Mucosa of descending colon (tissue), 3 donors: ENCODE measurements around the gene SRSF5. TPM values are rescaled to one million over a fixed set of nuclear protein-coding genes. Genes with fewer than 3 reads are reported as not detected.

Source experiments
- ATAC-seq: fragments of 200-7000 bp; cut with Tn5 transposase; one replicate; pipeline ENCODE4 v1.9.1; 2020; ENCODE audit warnings: mild to moderate bottlenecking, moderate library complexity
- DNase-seq, 3 donors: peaks; one replicate each; pipeline ENCODE4 v3.0.0-alpha.2; 2020
- H3K36me3 ChIP-seq: fragments of 200-600 bp; one replicate; pipeline ENCODE4 v1.8.0; 2021; ENCODE audit warnings: low read depth, mild to moderate bottlenecking
- H3K4me1 ChIP-seq: fragments of 200-600 bp; one replicate; pipeline ENCODE4 v1.8.0; 2021; ENCODE audit warnings: low read depth, mild to moderate bottlenecking
- H3K4me3 ChIP-seq: fragments of 200-600 bp; one replicate; pipeline ENCODE4 v1.8.0; 2021; ENCODE audit warnings: mild to moderate bottlenecking
- H3K9me3 ChIP-seq: fragments of 200-600 bp; one replicate; pipeline ENCODE4 v1.8.0; 2021; ENCODE audit warnings: mild to moderate bottlenecking
- intact Hi-C, 2 donors: fragments of 100-400 bp; cut with DNase I in 1 of 2; cut with micrococcal nuclease in 1 of 2; formaldehyde crosslinking; loops; one replicate each; pipeline versions ENCODE4 v1.11.0 to v1.11.1; 2022; cut with DNase I, micrococcal nuclease
- total RNA-seq, 3 donors: library from RNA; stranded (reverse); fragmentation: NEBNext Ultra II Directional in 2 of 3; extraction: Animal tissue kit (Norgen Biotek cat#: 25700) in 2 of 3; gene quantifications; one replicate each; pipeline versions ENCODE4 v1.2.1 to v1.2.4, GENCODE V29; 2021 to 2023
- TF ChIP-seq, protein P1 (sequence below): fragments of 200-600 bp; IDR thresholded peaks from one replicate; pipeline ENCODE4 v1.8.0; 2022; ENCODE audit warnings: antibody characterized with exemption, mild to moderate bottlenecking
- donor health status: DM: no; HTN: no; CAD: no; lungs with moderate emphysema.
- donor health status: DM: no; HTN: no; CAD: no.
- donor health status: DM: no; HTN: yes; CAD: no.

Gene SRSF5
- total RNA-seq, 3 donors from 2014 or later = 324 to 383 (median 352) TPM

- H3K9me3 ChIP-seq = no peaks in the 10 kb centered on the region
- peaks cover 5% of the 10 kb centered on the region for H3K4me1 ChIP-seq
- no peak for DNase-seq
- intact Hi-C loops = no loop called here
- TF ChIP-seq, protein P1, sequence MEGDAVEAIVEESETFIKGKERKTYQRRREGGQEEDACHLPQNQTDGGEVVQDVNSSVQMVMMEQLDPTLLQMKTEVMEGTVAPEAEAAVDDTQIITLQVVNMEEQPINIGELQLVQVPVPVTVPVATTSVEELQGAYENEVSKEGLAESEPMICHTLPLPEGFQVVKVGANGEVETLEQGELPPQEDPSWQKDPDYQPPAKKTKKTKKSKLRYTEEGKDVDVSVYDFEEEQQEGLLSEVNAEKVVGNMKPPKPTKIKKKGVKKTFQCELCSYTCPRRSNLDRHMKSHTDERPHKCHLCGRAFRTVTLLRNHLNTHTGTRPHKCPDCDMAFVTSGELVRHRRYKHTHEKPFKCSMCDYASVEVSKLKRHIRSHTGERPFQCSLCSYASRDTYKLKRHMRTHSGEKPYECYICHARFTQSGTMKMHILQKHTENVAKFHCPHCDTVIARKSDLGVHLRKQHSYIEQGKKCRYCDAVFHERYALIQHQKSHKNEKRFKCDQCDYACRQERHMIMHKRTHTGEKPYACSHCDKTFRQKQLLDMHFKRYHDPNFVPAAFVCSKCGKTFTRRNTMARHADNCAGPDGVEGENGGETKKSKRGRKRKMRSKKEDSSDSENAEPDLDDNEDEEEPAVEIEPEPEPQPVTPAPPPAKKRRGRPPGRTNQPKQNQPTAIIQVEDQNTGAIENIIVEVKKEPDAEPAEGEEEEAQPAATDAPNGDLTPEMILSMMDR = no peak
- H3K4me3 ChIP-seq = no peak overlapping the region
- peaks cover 15% of the 10 kb centered on the region for H3K36me3 ChIP-seq
- ATAC-seq = no peak
These were observed 8.1 kb downstream of the SRSF5 start for GRCh38 chr14:69775012-69775411.

- Histone ChIP-seq H3K4me3 (no peak overlapping the region), H3K4me1 (no peaks in the 10 kb centered on the region), H3K9me3 (no peaks in the 10 kb centered on the region), H3K36me3 (peaks cover 6% of the 10 kb centered on the region)
- ATAC-seq (no peak), DNase-seq (no peak)
- intact Hi-C loops = no loop called here
- TF ChIP-seq, protein P1 = no peak
These were observed 10.0 kb downstream of the SRSF5 start for GRCh38 chr14:69776875-69777453.

DNA sequence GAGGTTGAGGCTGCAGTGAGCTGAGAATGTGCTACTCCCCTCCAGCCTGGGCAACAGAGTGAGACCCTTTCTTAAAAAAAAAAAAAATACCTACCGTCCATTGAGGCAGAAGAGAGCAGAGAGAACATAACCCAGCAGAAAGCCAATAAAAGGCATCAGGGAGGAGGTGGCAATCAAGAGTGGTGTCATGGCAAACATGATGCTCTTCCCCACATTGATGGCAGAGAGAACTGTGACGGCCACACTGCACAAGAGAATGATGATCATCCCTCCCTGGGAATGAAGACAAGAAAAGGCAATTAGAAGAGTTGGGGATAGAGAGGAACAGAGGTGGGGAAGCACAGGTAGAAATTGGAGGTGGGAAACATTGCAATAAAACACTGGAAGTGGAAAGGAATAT lies 12.1 kb downstream of the SRSF5 start:
- Histone ChIP-seq H3K4me3 (no peak overlapping the region), H3K36me3 (peaks cover 5% of the 10 kb centered on the region), H3K4me1 (no peaks in the 10 kb centered on the region), H3K9me3 (no peaks in the 10 kb centered on the region)
- intact Hi-C loops = no loop called here
- DNase-seq (no peak), ATAC-seq (no peak)
- TF ChIP-seq, protein P1 = no peak

DNA sequence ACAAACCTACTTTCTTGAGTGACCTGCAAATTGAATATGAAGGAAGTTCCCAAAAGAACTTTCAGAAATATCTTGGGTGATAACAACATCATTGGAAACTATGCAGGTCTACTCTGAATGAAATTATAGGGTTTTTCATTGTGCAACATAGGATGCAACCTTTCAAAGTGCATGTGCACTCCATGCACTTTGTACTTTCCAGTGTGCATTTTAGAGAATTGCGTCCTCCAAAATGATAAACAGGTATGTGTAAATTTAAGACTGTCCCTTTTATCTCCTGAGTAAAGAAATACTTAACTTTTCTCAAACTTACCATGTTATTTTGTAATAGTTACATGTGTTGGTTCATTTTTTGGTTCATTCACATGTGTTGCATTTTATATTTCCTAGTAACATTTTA lies 13.2 kb downstream of the SRSF5 start:
- Histone ChIP-seq H3K9me3 (no peaks in the 10 kb centered on the region), H3K4me3 (no peak overlapping the region), H3K36me3 (peaks cover 5% of the 10 kb centered on the region), H3K4me1 (no peaks in the 10 kb centered on the region)
- TF ChIP-seq, protein P1 = no peak
- DNase-seq (no peak), ATAC-seq (no peak)
- intact Hi-C loops = no loop called here

GRCh38 chr14:69780952-69781351 lies 14.0 kb downstream of the SRSF5 start:
- intact Hi-C loops = no loop called here
- peaks cover 5% of the 10 kb centered on the region for H3K36me3 ChIP-seq
- no peaks in the 10 kb centered on the region for H3K9me3 ChIP-seq
- TF ChIP-seq, protein P1 = no peak
- no peaks in the 10 kb centered on the region for H3K4me1 ChIP-seq
- H3K4me3 ChIP-seq = no peak overlapping the region
- DNase-seq = no peak
- no peak for ATAC-seq

DNA sequence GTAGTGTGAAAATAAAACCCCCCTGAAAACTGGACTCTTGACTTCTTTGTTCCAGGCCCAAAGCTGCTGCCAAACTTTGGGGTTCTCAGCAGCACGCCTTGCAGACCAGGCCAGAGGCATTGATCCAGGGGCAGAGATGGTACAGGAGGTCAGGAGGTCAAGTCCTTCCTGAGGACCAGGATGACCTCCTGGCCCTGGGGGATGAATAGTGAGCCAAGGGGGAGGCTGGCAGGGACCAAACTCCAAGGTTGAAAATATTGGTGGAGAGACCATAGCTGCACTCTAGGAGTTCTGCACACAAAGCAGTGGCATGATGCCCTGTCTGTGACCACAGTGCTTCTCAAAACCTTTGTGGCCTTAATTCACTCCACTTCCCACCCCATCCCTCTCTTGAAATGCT lies 18.0 kb downstream of the SRSF5 start:
- intact Hi-C loops = no loop called here
- TF ChIP-seq, protein P1 = no peak
- Histone ChIP-seq H3K9me3 (no peaks in the 10 kb centered on the region), H3K4me3 (no peak overlapping the region), H3K36me3 (peaks cover 3% of the 10 kb centered on the region), H3K4me1 (no peaks in the 10 kb centered on the region)
- ATAC-seq (no peak), DNase-seq (no peak)
